Hepatocyte (in vitro differentiated cells): ENCODE measurements around the gene PRDX6. TPM values are rescaled to one million over a fixed set of nuclear protein-coding genes. Genes with fewer than 3 reads are reported as not detected.
"Not testable (repeated sequence)": the region's sequence is repeated elsewhere in the genome, so short reads cannot be mapped to it uniquely, and the experiment has no call there.

ENCODE experiments used
- DNase-seq: peaks from one replicate; pipeline ENCODE4 v3.0.0-alpha.2; 2016; ENCODE audit warnings: low spot score
- H2AFZ ChIP-seq: fragments of 200-600 bp; sonication (generic); 2 replicates; pipeline ENCODE4 v1.6.0; 2016; ENCODE audit warnings: antibody characterized with exemption, mild to moderate bottlenecking
- H3K27ac ChIP-seq: fragments of 200-600 bp; sonication (generic); 2 replicates; pipeline ENCODE4 v1.5.1; 2016; ENCODE audit warnings: mild to moderate bottlenecking
- H3K27me3 ChIP-seq: fragments of 200-600 bp; sonication (generic); 2 replicates; pipeline ENCODE4 v1.6.1; 2016
- H3K36me3 ChIP-seq: fragments of 200-600 bp; sonication (generic); replicated peaks from 2 replicates; pipeline ENCODE4 v1.5.1; 2016; ENCODE audit warnings: low read depth; ENCODE audit not compliant: insufficient read depth
- H3K4me1 ChIP-seq: fragments of 200-600 bp; sonication (generic); 2 replicates; pipeline ENCODE4 v1.5.1; 2016; ENCODE audit warnings: mild to moderate bottlenecking, moderate library complexity; ENCODE audit not compliant: insufficient read depth
- H3K4me2 ChIP-seq: fragments of 200-600 bp; sonication (generic); 2 replicates; pipeline ENCODE4 v1.6.0; 2016
- H3K4me3 ChIP-seq: fragments of 200-600 bp; sonication (generic); 2 replicates; pipeline ENCODE4 v1.5.1; 2016; ENCODE audit warnings: mild to moderate bottlenecking
- H3K79me2 ChIP-seq: fragments of 200-600 bp; sonication (generic); 2 replicates; pipeline ENCODE4 v1.6.0; 2017; ENCODE audit warnings: mild to moderate bottlenecking
- H3K9me2 ChIP-seq: fragments of 200-600 bp; sonication (generic); replicated peaks from 2 replicates; pipeline ENCODE4 v1.6.0; 2017; ENCODE audit warnings: mild to moderate bottlenecking; ENCODE audit not compliant: insufficient read depth
- H3K9me3 ChIP-seq: fragments of 200-600 bp; sonication (generic); 2 replicates; pipeline ENCODE4 v1.5.1; 2016; ENCODE audit warnings: low read depth, mild to moderate bottlenecking
- H4K20me1 ChIP-seq: fragments of 200-600 bp; sonication (generic); 2 replicates; pipeline ENCODE4 v1.6.0; 2016; ENCODE audit warnings: mild to moderate bottlenecking; ENCODE audit not compliant: insufficient read depth, poor library complexity, severe bottlenecking
- EZH2 ChIP-seq: fragments of 200-600 bp; sonication (generic); IDR thresholded peaks from 2 replicates; pipeline ENCODE4 v1.6.1; 2016; ENCODE audit warnings: antibody characterized with exemption, mild to moderate bottlenecking, borderline replicate concordance
- EZH2phosphoT487 ChIP-seq: fragments of 200-600 bp; sonication (generic); IDR thresholded peaks from one replicate; pipeline ENCODE4 v1.6.1; 2018; ENCODE audit warnings: antibody characterized with exemption, mild to moderate bottlenecking, low read depth, moderate library complexity; ENCODE audit not compliant: unreplicated experiment, severe bottlenecking
- WGBS: methylation state at CpG from one replicate; pipeline ENCODE4 v1.1.6; 2016; ENCODE audit warnings: low lambda C conversion rate; ENCODE audit errors: missing lambda C conversion rate; 5-methylcytosine and 5-hydroxymethylcytosine counted together
- polyA plus RNA-seq: library from polyadenylated mRNA; unstranded; fragments of >200 nt; fragmentation: Nextera tagmentation; extraction: Ambion mirVana; gene quantifications from 2 replicates; pipeline ENCODE4 v1.2.1, GENCODE V29; 2016
- total RNA-seq: library from RNA; depleted of rRNA; stranded (reverse); fragments of >200 nt; gene quantifications from 2 replicates; pipeline ENCODE4 v1.2.3, GENCODE V29; 2014
- TF ChIP-seq, protein P1 (sequence below): fragments of 200-600 bp; sonication (generic); IDR thresholded peaks from 2 replicates; pipeline ENCODE4 v1.5.1; 2016; ENCODE audit warnings: antibody characterized with exemption, mild to moderate bottlenecking; ENCODE audit not compliant: poor library complexity

Gene PRDX6
- total and polyA plus RNA-seq, 2 experiments from 2014 or later: 350 to 400 TPM

DNA sequence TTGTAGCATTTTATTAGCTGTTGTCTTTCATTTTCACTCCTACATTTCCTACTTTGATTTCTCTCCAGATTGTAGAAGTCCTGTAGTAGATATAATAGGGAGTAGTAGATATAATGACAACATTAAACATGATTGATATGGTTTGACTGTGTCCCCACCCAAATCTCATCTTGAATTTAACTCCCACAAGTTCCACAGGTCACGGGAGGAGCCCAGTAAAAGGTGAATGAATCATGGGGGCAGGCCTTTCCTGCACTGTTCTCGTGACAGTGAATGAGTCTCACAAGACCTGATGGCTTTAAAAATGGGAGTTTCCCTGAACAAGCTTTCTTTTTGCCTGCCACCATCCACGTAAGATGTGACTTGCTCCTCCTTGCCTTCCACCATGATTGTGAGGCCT, 7.5 kb upstream of the PRDX6 start:
- H3K4me1 ChIP-seq: peaks cover 16% of the 10 kb centered on the region
- H3K4me3 ChIP-seq: no peak overlapping the region
- no peaks in the 10 kb centered on the region for H4K20me1 ChIP-seq
- no peaks in the 10 kb centered on the region for H3K27me3 ChIP-seq
- H3K27ac ChIP-seq: no peak overlapping the region
- no peaks in the 10 kb centered on the region for H3K36me3 ChIP-seq
- H3K79me2 ChIP-seq: peaks cover 52% of the 10 kb centered on the region
- no peak overlapping the region for H3K4me2 ChIP-seq
- 92% methylated on average over 3 of the region's 3 CpGs for WGBS
- H2AFZ ChIP-seq: no peak overlapping the region
- H3K9me3 ChIP-seq: no peaks in the 10 kb centered on the region
- TF ChIP-seq EZH2phosphoT487: no peak
- TF ChIP-seq, protein P1, sequence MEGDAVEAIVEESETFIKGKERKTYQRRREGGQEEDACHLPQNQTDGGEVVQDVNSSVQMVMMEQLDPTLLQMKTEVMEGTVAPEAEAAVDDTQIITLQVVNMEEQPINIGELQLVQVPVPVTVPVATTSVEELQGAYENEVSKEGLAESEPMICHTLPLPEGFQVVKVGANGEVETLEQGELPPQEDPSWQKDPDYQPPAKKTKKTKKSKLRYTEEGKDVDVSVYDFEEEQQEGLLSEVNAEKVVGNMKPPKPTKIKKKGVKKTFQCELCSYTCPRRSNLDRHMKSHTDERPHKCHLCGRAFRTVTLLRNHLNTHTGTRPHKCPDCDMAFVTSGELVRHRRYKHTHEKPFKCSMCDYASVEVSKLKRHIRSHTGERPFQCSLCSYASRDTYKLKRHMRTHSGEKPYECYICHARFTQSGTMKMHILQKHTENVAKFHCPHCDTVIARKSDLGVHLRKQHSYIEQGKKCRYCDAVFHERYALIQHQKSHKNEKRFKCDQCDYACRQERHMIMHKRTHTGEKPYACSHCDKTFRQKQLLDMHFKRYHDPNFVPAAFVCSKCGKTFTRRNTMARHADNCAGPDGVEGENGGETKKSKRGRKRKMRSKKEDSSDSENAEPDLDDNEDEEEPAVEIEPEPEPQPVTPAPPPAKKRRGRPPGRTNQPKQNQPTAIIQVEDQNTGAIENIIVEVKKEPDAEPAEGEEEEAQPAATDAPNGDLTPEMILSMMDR: no peak
- TF ChIP-seq EZH2: no peak
- DNase-seq: no peak
- no peaks in the 10 kb centered on the region for H3K9me2 ChIP-seq

DNA sequence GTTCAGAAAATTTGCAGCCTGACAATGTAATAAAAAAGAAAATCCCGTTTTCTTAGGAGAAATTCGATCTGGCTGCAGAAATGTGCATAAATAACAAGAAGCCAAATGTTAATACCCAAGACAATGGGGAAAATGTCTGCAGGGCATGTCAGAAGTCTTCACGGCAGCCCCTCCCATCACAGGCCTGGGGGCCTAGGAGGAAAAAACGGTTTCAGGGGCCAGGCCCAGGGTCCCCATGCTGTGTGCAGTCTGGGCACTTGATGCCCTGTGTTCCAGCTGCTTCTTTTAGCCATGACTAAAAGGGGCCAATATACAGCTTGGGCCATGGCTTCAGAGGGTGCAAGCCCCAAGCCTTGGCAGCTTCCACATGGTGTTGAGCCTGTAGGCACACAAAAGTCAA, 6.5 kb upstream of the PRDX6 start:
- peaks cover 50% of the 10 kb centered on the region for H3K79me2 ChIP-seq

DNA sequence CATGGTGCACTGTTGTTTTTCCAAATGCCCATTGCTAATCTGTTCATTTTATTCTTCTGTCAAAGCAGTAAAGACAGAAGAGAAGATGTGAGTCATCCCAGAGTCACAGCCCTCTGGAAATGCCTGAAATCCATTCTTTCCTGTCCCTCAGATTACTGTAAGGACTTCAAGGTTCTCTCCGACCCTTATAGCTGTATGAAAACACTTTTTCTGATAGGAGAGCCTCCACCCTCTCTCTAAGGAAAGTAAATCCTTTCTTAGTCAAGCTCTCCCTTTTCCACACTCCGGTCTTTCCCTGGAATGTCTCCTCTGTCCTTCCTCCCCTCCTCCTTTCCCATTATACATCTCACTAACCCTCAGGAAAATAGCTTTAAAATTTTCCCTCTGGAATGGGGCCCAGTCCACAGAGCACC, 3.5 kb upstream of the PRDX6 start:
- Histone ChIP-seq H2AFZ (no peak overlapping the region), H3K4me3 (no peak overlapping the region), H3K9me2 (no peaks in the 10 kb centered on the region), H3K79me2 (peaks cover 44% of the 10 kb centered on the region), H4K20me1 (peaks cover 2% of the 10 kb centered on the region), H3K4me2 (peak overlapping the region; percentile 93), H3K27me3 (no peaks in the 10 kb centered on the region), H3K9me3 (no peaks in the 10 kb centered on the region), H3K27ac (peak overlapping the region; percentile 96), H3K4me1 (peaks cover 21% of the 10 kb centered on the region), H3K36me3 (no peaks in the 10 kb centered on the region)
- peak; percentile 36 for DNase-seq
- WGBS: 22% methylated on average over 2 of the region's 2 CpGs
- TF ChIP-seq, protein P1: no peak
- no peak for TF ChIP-seq EZH2
- no peak for TF ChIP-seq EZH2phosphoT487

More for the DNA sequence above, 6.5 kb upstream of the PRDX6 start:
- no peaks in the 10 kb centered on the region for H3K27me3 ChIP-seq
- TF ChIP-seq EZH2phosphoT487: no peak
- TF ChIP-seq EZH2: no peak
- TF ChIP-seq, protein P1: no peak
- H3K27ac ChIP-seq: no peak overlapping the region
- no peak overlapping the region for H2AFZ ChIP-seq
- H3K36me3 ChIP-seq: no peaks in the 10 kb centered on the region
- DNase-seq: no peak
- WGBS: 93% methylated on average over 4 of the region's 4 CpGs
- H3K4me3 ChIP-seq: no peak overlapping the region
- no peaks in the 10 kb centered on the region for H3K9me2 ChIP-seq
- H4K20me1 ChIP-seq: no peaks in the 10 kb centered on the region
- no peaks in the 10 kb centered on the region for H3K9me3 ChIP-seq
- H3K4me2 ChIP-seq: no peak overlapping the region
- H3K4me1 ChIP-seq: peaks cover 21% of the 10 kb centered on the region

DNA sequence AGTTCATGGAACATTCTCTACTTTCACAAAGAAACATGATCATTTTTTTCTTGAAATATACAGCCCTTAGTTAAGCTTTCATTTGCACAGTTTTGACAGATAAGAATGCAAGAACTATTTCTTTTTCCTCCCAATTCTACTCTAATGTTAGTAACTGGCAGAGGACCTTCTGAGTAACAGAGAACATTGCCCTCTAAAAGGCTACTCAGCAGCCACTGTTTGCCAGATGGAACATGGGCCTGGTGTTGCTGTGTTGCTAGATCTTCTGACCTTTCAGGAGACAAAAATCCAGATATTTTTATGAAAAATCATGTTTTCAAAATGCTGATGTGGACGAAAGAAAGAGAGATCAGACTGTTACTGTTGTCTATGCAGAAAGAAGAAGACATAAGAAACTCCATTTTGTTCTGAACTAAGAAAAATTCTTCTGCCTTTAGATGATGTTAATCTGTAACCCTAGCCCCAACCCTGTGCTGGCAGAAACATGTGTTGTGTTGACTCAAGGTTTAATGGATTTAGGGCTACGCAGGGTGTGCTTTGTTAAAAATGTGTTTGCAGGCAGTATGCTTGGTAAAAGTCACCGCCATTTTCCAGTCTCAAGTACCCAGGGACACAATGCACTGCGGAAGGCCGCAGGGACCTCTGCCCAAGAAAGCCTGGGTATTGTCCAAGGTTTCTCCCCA, 2.9 kb upstream of the PRDX6 start:
- H3K27me3 ChIP-seq: no peaks in the 10 kb centered on the region
- DNase-seq: peak; percentile 27
- no peaks in the 10 kb centered on the region for H3K9me3 ChIP-seq
- no peaks in the 10 kb centered on the region for H3K36me3 ChIP-seq
- H3K4me2 ChIP-seq: peak overlapping the region; percentile 93
- H4K20me1 ChIP-seq: peaks cover 8% of the 10 kb centered on the region
- peaks cover 23% of the 10 kb centered on the region for H3K4me1 ChIP-seq
- peak overlapping the region; percentile 60 for H2AFZ ChIP-seq
- H3K27ac ChIP-seq: peak overlapping the region; percentile 96
- H3K79me2 ChIP-seq: peaks cover 44% of the 10 kb centered on the region
- H3K9me2 ChIP-seq: no peaks in the 10 kb centered on the region
- H3K4me3 ChIP-seq: no peak overlapping the region
- TF ChIP-seq, protein P1: no peak
- TF ChIP-seq EZH2: no peak
- TF ChIP-seq EZH2phosphoT487: no peak
- 31% methylated on average over 5 of the region's 5 CpGs for WGBS

GRCh38 chr1:173474780-173475421, 2.2 kb upstream of the PRDX6 start:
- DNase-seq: peak; percentile 28
- not testable (repeated sequence) for H3K27me3 ChIP-seq, H3K36me3 ChIP-seq, H3K9me3 ChIP-seq, H3K9me2 ChIP-seq
- peak overlapping the region; percentile 93 for H3K4me2 ChIP-seq
- H3K4me1 ChIP-seq: peaks cover 30% of the 10 kb centered on the region
- peaks cover 15% of the 10 kb centered on the region for H4K20me1 ChIP-seq
- peak overlapping the region; percentile 29 for H3K4me3 ChIP-seq
- peak overlapping the region; percentile 60 for H2AFZ ChIP-seq
- WGBS: 14% methylated on average over 17 of the region's 17 CpGs
- peaks cover 44% of the 10 kb centered on the region for H3K79me2 ChIP-seq
- peak overlapping the region; percentile 96 for H3K27ac ChIP-seq
